Hematopoietic multipotent progenitor cell treated with erythropoietin and hydrocortisone succinate and interleukin-3 and kit ligand, for 6 days (in vitro differentiated cells): ENCODE measurements around the gene DAPP1.
"Not testable (repeated sequence)": the region's sequence is repeated elsewhere in the genome, so short reads cannot be mapped to it uniquely, and the experiment has no call there.

Experiments used
- DNase-seq: peaks from one replicate; pipeline ENCODE4 v3.0.0-alpha.2; 2015

DAPP1 gene, protein sequence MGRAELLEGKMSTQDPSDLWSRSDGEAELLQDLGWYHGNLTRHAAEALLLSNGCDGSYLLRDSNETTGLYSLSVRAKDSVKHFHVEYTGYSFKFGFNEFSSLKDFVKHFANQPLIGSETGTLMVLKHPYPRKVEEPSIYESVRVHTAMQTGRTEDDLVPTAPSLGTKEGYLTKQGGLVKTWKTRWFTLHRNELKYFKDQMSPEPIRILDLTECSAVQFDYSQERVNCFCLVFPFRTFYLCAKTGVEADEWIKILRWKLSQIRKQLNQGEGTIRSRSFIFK

DNA sequence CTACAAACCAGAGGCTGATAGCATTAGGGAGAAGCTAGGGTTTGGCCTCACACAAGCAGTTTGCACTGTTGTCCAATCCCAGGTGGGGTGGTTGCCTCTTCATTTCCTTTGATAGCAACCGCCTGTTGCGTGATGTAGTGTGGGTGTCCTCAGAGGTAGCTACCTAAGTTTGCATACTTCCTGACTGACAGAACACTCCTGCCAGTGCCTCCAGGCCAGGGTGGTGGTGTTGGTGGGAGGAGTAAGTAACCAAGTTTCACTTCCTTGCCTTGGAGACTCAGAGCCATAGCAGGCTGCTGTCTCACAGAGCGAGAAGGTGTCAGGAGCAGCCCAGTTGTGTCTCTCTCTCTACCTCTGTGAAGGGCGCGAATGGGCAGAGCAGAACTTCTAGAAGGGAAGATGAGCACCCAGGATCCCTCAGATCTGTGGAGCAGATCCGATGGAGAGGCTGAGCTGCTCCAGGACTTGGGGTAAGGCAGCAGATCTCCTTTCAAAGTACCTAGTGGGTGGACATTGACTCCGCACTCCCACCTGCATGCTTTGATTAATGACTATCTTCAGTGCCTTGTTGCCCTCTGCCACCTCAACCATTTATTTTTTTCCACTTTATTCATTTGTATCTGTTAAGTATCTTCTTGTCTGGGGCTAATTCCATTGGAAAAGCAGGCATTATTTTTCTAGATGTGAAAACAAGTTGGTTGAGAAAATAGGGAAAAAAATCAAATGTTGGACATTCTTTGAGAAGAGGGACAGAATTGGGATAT is at the start of gene DAPP1:
Gene DAPP1 (plus strand): TSS at position 283 of the 764 bp plus-strand sequence. CDS start 87 bp downstream, at position 370.
- peak; percentile 54 for DNase-seq

DNA sequence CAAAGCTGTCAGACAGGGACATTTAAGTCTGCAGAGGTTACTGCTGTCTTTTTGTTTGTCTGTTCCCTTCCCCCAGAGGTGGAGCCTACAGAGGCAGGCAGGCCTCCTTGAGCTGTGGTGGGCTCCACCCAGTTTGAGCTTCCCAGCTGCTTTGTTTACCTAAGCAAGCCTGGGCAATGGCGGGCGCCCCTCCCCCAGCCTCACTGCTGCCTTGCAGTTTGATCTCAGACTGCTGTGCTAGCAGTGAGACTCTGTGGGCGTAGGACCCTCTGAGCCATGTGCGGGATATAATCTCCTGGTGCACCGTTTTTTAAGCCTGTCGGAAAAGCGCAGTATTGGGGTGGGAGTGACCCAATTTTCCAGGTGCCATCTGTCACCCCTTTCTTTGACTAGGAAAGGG is 45.8 kb upstream of the DAPP1 start:
- DNase-seq: not testable (repeated sequence)

DNA sequence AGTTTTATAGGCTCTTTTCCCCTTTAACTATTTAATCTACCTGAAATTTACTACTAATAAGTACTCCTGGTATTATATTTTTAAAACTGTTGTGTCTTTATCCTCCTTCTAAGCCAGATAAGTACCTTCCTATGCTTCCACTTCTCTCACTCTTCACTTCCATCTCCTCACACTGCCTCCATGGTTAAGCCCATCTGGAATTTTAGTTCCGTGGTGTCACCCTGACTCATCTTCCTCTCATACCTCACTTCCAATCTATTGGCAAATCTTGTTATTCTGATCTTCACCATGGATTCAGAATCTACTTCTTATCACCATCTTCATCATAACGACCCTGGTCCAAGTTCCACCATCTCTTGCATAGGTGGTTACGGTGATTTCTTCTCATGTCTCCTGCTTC is 32.7 kb upstream of the DAPP1 start:
- no peak for DNase-seq

DNA sequence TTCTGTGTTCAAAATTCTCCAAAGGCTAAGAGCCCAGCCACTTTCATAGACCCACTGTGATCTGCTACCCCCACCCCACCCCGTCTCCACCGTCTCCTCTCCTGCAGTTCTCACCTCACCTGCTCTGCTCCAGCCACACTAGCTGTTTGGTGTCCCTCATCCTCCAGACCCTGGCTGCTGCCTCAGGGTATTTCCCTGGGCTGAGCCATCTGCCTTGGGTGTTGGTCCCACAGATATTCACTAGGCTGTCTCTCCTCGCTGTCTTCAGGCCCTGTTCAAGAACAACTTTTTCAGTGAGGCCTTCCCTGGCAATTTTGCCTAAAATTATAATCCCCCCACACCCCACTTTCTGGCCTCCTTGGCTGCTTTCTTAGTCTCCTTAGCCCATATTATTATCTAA is 31.8 kb upstream of the DAPP1 start:
- DNase-seq: no peak

DNA sequence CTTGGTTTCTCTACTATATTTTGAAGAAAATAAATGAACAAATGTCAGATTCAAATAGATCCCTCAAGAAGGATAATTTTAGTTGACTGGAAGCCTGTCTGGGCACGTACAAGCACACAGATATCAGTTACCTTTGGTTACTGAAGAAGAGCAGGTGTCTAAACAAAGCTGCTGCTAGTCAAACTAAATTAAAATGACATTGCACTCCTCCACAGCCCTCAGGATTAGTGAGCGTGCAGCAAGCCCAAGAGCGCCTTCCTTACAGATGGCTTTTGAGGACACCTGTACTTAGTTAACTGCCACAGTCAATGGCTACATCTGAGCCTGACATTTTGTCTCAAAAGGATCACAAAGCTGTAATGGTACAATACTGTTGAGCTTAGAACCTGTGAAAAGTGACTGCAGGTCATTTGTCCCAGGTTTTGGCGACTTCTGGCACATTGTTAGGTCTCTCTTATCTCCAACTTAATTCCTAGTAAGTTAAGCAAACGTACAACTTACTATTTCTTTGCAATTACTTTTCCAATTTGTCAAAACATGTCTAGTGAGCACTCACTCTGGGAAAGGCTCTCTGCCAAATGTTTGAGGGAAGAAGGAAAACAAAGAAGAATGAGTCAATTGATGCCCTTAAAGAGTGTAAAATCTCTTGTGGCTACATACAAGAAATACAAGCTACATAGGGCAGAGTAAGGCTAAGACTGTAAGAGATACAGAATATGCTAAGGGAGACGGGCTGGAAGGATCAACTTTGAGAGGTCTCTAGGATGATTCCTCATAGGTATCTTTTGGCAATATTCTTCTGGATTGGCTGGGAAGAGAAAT is 25.6 kb upstream of the DAPP1 start:
- no peak for DNase-seq

DNA sequence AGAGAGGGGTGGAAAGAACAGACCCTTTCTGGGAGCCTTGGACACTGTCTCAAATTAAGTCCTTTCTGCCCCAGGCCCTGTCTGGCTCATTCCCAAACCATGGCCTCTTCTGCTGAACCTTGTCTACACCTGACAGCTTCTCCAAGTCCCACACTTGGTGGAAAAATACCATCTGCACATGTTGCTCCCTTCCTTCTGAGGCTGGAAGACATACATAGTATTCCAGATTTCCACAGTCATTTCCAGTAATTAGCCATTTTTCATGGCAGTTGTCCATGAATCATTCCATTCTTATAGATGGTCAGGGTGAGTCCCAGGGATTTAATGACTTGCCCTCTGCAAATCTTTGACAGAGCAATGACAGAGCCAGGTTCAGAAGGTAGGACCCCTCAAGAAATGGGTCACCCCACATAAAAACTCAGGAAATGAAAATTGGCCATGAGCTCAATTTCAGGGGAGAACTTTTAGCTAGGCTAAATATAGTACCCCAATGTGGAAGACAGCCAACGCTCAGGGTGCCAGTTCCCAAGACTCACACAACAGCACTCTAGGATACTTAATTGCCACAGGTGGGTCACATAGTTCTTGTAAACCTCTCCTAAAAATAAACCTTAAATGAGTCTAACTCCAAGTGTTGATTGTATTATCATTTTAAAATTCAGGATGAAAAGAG is 16.2 kb upstream of the DAPP1 start:
- DNase-seq: no peak

DNA sequence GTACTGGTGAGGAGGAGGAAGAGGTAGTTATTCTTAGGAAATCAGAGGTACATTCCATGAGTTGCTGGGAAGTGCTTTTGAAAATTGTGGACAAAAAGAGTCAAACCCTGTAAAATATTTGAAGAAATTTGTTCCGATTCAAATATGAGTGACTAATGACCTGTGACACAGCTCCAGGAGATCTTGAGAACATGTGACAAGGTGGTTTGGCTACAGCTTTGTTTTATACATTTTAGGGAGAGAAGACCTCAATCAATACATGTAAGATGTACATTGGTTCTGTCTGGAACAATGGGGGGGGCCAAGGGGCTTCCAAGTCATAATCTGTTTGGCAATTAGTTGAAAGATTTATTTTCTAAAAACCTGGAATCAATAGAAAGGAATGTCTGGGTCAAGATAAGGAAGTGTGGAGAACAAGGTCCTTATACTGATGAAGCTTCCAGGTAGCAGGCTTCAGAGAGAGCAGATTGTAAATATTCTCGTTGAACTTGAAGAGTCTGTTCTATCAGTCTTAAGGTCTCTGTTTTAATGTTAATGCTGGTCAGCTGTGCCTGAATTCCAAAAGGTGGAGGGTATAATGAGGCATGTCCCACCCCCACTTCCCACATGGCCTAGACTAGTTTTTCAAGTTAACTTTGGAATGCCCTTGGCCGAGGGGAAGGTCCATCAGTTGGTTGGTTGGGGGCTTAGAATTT is 15.5 kb upstream of the DAPP1 start:
- no peak for DNase-seq

DNA sequence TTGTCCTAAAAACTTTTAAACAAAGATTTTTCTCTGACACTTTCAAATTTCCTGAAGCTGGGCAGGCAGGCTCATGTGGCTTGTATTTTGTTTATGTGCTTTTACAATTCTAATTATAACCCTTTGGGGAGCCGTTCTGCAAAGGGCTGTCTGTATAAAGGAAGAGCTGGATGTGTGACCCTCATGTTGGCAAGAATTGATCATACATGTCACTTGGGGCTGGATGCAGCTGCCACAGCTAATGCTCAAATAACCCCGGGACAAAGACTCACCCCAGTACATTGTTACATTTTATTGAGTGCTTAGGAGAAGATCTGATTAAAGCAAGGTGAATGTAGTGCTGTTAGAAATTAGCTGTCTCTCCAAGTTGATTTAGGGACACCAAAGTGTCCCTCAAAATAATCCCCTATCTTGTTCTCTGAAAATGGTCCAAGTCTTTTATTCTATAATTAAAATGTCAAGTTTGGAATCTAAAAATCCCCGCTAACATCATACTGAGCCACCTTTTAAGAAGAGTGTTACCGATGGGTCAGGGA is 13.0 kb upstream of the DAPP1 start:
- no peak for DNase-seq

DNA sequence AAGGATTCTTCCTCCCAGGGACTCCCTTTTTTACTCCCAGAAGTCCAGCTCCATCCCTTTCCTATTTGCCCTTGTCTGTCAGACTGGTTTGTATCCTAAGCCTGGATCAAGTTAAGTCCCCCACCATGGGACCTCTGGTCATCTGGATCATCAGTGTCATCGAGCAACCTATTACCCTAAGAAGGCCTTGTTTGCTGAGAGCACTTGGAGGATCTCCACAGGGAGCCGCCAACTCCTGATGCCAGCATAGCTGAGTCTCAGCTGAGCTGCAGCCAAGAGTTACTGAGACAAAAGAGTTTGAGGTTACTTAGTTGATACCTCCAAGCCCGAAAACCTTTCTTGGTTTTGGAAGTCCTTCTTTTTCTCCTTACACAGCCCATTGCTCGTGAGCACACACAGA is 10.1 kb upstream of the DAPP1 start:
- DNase-seq: no peak

DNA sequence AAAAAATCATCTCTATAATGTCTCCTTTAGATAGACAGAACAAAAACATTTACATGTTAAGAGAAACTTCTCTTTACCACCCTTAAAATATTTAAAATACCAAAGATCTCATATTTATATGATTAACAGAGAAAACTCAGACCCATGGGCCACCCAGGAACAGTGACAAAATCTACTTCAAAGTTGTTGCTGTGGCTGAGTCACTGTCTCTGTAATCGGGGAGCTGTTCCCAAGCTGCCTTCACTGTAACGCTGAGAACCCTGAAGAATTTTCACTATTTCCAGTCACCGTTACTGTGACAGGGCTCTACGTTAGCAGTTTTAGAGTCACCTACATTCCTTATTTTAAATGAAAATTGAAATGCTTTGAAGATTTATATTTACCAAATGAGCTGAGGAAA is 9.0 kb upstream of the DAPP1 start:
- DNase-seq: no peak

DNA sequence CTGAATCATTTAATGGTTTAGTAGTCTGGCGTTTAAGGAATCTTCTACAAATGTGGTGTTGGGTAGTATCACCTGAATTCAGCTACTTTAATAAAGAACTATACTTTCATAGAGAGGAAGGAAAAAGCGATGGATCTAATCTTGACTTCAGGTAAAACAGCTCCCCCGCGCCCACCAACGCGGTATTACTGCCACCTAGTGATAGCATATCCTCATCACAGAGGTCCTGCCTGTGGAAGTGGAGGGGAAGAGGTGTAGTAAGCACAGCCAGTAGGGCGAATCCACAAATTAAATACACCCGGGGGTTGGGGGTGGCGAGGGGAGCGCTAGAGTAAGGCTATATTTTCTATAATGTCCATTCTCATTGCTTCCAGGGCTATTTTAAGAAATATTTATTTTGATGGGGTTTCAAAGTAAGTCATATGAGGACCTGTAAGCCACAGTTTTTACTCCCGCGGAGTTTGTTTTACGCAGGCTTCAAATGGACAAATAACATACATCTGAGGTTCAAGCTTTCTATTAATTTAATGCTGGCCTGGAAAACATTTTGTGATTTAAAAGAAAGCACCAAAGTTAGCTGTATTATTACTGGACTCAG is 8.3 kb upstream of the DAPP1 start:
- peak; percentile 80 for DNase-seq

DNA sequence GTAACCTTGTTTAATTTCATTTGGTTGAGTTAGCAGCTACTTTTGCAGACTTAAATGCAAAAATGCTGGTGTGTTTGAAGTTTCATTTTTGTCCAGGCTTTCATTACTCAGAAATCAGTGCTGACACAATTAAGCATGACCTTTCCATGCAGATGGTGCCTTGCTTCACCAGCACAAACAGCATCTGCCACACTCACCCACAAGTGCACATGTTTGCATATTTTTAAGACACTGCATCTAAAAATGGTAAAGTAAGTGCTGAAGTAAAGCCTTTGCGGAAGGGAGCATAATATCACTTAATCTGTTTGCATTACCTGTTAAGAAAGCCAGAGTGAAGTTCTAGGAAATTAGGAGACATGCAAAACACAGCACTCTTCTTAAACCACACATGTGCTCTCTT is 7.3 kb upstream of the DAPP1 start:
- no peak for DNase-seq

DNA sequence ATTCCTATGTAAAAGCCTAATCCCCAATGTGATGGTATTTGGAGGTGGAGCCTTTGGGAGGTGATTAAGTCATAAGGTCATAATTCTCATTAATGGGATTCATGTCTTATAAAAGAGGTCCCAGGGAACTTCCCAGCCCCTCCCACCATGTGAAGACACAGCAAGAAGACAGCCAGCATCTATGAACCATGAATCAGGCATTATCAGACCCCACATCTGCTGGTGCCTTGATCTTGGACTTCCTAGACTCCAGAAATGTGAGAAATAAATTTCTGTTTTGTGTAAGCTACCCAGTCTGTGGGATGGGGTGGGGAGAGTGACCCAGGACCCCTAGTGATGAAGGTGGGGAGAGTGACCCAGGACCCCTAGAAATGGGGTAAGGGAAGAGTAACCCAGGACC is 6.1 kb upstream of the DAPP1 start:
- DNase-seq: no peak

DNA sequence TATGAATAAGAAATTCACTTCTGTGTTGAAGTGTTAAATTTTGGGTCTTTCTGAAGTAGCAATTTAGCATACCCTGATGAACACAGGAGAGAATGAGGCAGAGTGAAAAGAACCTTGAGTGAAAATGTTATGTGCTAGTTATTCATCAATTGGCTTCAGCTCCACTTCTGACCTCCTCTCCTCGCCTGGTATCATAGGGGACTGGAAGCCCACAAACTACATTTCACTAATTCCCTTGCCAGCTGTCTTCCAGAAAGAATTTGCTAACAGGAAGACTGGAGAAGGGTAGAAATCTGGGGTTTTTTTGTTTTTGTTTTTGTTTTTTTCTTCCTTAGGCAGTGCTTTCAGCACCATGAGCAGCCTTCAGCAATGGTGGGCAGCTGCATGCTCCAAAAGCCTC is 5.5 kb upstream of the DAPP1 start:
- DNase-seq: no peak

DNA sequence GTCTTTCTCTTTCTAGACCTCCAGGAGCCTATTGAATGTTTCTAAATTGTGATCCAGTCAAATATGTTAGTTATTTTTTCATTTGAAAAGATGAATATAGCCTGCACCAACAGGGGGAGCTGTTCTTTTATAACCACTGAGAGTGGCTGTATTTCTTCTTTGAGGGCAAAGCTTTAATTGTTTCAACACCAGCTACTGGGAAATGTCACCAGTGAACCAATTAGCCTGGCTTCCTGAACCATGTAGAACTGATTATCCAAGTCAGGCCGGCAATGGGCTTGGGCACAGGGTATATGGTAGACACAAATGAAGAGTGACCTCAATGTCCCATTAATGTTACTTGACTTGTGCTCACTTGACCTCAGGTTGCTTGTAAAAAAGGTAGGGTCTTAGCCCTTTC is 4.8 kb upstream of the DAPP1 start:
- peak; percentile 88 for DNase-seq

DNA sequence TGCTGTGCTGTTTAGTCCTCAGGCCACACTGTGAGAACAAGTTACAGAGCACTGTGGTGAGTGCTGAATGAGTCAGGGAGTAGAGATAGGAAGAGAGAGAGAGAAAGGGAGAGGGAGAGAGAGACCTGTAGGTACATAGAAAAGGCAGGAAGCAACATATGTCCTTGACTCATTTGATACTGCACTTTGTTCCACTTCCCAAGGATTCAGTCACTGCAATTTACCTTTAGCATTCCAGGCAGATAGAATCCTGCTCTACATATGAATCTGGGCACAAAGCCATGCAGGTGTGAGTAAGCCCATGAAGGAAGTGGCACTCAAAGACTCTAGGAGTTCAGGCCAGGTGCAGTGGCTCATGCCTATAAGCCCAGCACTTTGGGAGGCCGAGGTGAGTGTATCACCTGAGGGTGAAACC is 1.0 kb upstream of the DAPP1 start:
- DNase-seq: no peak

DNA sequence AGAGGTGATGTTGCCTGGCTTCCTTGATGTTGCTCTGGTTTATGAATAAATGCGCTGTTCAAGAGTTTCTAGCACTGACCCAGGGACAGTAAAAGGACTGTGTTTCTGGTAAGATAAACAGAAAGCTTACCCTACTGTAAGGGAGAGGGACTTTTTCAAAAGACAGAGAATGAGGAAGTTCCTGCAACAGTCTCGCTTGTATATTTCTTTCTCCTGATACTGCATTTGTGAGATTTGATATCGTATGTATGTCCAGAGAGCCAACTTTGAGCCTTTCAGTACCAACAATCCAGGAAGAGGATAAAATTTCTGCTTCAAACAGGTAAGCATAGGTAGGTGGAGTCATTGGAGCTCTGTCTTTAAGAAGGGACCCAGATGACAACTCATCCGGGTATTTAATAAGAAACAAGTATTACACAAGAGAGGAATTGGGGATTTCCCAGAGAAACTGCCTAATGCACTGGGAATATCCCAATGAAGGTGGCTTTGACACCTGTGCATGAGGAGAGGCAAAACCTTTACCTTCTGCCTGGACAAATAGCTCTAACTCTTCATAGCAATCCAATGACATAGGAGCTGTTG is 773 bp downstream of the DAPP1 start:
- peak; percentile 64 for DNase-seq

DNA sequence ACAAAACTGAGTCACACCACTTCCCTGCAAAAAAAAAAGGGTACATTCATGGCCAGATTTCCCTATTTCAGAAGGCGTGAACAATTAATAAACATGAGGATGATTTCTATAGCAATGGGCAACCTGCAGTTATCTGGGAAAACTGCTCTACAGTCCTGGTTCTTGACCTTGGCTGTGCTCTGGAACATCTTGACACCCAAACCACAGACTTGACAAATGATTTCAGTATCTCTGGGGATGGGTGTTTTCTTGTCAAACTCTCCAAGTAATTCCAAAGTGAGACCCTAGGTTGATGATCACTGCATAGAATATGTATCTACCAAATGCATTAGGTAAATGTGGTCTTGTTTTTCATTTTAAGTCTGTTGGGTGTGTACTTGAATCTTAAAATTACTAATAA is 2.0 kb downstream of the DAPP1 start:
- DNase-seq: no peak

DNA sequence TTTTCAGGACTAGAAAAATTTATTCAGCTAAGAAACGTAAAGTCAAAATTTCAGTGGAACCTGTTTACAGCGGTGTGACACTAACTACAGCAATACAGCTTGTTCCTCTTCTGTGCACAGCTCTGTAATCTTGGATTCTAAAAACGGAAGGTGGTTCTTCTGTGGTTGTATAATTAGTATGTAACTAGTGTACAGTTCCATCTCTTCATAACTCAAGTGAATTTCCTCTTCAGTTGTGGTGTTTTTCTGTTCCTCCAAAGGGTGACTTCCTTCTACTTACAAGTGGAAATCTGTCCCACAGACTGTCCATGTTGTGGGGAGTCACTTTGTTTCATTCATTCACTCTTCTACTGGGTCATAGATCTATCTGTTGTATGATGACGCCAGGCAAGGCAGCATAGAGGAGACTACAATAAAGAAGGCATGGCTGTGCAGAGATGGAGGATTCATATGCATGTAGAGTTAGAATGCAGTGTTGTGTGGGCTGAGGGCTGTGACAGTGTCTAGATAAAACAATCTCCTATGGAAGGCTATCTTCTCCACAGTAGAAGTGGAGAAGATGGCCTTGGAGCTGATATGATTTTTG is 5.4 kb downstream of the DAPP1 start:
- peak; percentile 59 for DNase-seq

DNA sequence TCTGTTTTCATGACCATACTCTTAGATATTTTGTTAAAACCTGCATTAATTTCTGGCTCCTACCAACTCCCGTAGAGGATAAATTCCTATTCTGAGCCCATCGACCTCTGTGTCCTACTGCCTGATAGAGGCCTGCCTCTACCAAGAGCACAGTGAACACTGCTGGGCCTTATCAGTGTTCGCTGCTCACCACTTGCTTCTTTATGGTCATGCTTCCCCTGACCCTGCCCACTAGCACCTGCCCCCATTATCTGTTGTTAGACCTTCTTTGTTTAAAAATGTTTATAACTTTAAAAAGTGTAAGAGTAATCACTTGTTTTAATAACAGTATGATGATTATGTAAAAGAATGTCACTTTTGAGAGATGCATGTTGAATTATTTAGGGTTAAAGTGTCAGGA is 6.1 kb downstream of the DAPP1 start:
- DNase-seq: peak; percentile 30

DNA sequence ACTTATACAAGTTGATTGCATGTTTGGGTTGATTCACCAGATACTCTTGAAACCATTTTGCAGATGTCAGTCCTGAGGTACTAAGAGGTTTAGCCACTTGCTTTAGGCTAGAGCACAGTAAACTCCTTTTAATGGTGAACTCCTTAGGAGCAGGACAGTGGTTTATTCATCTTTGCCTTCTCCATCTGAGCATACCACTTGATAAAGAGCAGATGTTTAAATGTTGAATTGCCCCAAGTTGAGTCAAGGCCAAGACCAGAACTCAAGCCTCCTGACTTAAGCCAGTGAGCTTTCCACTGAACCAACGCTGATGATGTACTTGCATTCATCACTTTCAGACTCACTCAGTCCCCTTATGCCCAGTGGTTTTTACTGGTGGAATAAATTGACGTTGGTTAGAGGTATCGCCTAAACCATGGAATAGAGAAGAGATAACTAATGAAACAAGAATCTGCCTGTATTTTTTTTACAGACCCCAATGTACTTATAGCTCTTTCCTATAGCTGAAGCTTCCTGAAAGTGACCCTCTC is 7.5 kb downstream of the DAPP1 start:
- DNase-seq: no peak
